ENCODE results near the gene FADD.

Gene FADD

GRCh38 chr11:70229737-70230136, 26.6 kb downstream of the FADD start:
- H3K27ac ChIP-seq: no peak overlapping the region
- POLR2A ChIA-PET (ENCODE audit: low non-redundant PET): no interaction called here
- CTCF ChIA-PET: no interaction called here
- no peak for DNase-seq (ENCODE audit: low spot score)
- no peak for TF ChIP-seq CTCF (conservative IDR thresholded peaks at IDR 0.05; ENCODE audit: low read depth)

DNA sequence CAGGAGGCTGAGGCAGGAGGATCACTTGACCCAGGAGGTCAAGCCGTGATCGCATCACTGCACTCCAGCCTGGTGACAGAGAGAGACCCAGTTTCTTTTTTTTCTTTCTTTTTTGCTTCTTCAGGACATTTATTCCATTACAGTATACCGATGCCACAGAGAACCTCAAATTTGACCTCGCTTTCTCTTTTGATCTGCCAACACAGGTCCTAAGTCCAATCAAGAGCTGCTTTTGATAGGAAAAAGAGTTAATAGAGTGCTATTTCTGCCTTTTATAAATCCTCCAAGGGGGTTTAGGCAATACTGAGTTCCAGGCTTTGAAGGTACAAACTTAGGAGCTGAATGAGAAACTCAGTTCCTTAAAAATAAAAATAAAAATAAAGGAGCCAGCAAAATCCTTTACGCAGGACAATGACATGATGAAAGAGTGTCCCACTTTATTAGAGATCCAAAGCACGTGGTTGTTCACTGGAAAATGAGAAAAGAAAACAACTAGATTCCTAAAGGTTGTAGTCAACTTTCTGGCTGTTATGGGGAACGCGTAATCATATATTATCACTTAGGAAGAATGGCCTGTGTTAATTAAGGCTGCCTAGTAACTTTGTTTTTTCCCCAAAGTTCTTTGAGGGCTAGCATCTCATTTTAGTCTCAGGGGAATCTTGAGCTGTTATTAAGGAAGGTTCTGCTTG, 27.2 kb downstream of the FADD start:
- TF ChIP-seq CTCF (conservative IDR thresholded peaks at IDR 0.05; ENCODE audit: low read depth): no peak
- POLR2A ChIA-PET (ENCODE audit: low non-redundant PET): interaction anchor here (0.6 kb wide), 1 partner anchor 90 kb away, joined by 10 read pairs; no protein-coding TSS in a partner anchor
- no peak overlapping the region for H3K27ac ChIP-seq
- CTCF ChIA-PET: no interaction called here
- DNase-seq (ENCODE audit: low spot score): no peak

- DNase-seq (ENCODE audit: low spot score): no peak
- no peak for TF ChIP-seq CTCF (conservative IDR thresholded peaks at IDR 0.05; ENCODE audit: low read depth)
- ChIA-PET POLR2A (ENCODE audit: low non-redundant PET) (interaction anchor here (0.6 kb wide), 1 partner anchor 89 kb away, joined by 10 read pairs; no protein-coding TSS in a partner anchor), CTCF (no interaction called here)
- no peak overlapping the region for H3K27ac ChIP-seq
These were observed 28.0 kb downstream of the FADD start for GRCh38 chr11:70230840-70231710.

- DNase-seq (ENCODE audit: low spot score): no peak
- TF ChIP-seq CTCF (conservative IDR thresholded peaks at IDR 0.05; ENCODE audit: low read depth): no peak
- ChIA-PET CTCF (no interaction called here), POLR2A (ENCODE audit: low non-redundant PET) (interaction anchor here (1.0 kb wide), 1 partner anchor 28 kb away, joined by 4 read pairs; no protein-coding TSS in a partner anchor)
- no peak overlapping the region for H3K27ac ChIP-seq
These were observed 29.9 kb downstream of the FADD start for GRCh38 chr11:70233034-70233433.

- POLR2A ChIA-PET (ENCODE audit: low non-redundant PET): interaction anchor here (1.0 kb wide), 1 partner anchor 29 kb away, joined by 4 read pairs; no protein-coding TSS in a partner anchor
- peak; percentile 97 for DNase-seq (ENCODE audit: low spot score)
- CTCF ChIA-PET: no interaction called here
- H3K27ac ChIP-seq: peak overlapping the region; percentile 53
- no peak for TF ChIP-seq CTCF (conservative IDR thresholded peaks at IDR 0.05; ENCODE audit: low read depth)
These were observed 30.4 kb downstream of the FADD start for GRCh38 chr11:70233511-70233934.

GRCh38 chr11:70233962-70234361, 30.9 kb downstream of the FADD start:
- DNase-seq (ENCODE audit: low spot score): no peak
- ChIA-PET CTCF (interaction anchor here (0.6 kb wide), 1 partner anchor 982 kb away, joined by 3 read pairs; no protein-coding TSS in a partner anchor), POLR2A (ENCODE audit: low non-redundant PET) (no interaction called here)
- H3K27ac ChIP-seq: peak overlapping the region; percentile 53
- TF ChIP-seq CTCF (conservative IDR thresholded peaks at IDR 0.05; ENCODE audit: low read depth): no peak

All from RWPE1 (cell line).